Stimulated activated naive CD8-positive, alpha-beta T cell treated with anti-CD3 and anti-CD28 coated beads, Interleukin-15, Interleukin-2, amounts not matched to agents 100 ng/mL and 50 ng/mL, for 24 hours (primary cell): ENCODE results near the gene SCART1.
"Not testable (repeated sequence)": the region's sequence is repeated elsewhere in the genome, so short reads cannot be mapped to it uniquely, and the experiment has no call there.

ENCODE experiments used
- H3K27ac Mint-ChIP-seq: one replicate; pipeline ENCODE4 v1.8.0; 2021; ENCODE audit warnings: mild to moderate bottlenecking, mixed read lengths
- H3K27me3 Mint-ChIP-seq: one replicate; pipeline ENCODE4 v1.8.0; 2021; ENCODE audit warnings: mixed read lengths
- H3K36me3 Mint-ChIP-seq: one replicate; pipeline ENCODE4 v1.8.0; 2021; ENCODE audit warnings: low read depth, mixed read lengths
- H3K4me1 Mint-ChIP-seq: one replicate; pipeline ENCODE4 v1.8.0; 2021; ENCODE audit warnings: low read depth, mixed read lengths
- H3K4me3 Mint-ChIP-seq: one replicate; pipeline ENCODE4 v1.8.0; 2021; ENCODE audit warnings: mild to moderate bottlenecking, mixed read lengths
- H3K9me3 Mint-ChIP-seq: one replicate; pipeline ENCODE4 v1.8.0; 2021; ENCODE audit warnings: mixed read lengths

Gene SCART1

DNA sequence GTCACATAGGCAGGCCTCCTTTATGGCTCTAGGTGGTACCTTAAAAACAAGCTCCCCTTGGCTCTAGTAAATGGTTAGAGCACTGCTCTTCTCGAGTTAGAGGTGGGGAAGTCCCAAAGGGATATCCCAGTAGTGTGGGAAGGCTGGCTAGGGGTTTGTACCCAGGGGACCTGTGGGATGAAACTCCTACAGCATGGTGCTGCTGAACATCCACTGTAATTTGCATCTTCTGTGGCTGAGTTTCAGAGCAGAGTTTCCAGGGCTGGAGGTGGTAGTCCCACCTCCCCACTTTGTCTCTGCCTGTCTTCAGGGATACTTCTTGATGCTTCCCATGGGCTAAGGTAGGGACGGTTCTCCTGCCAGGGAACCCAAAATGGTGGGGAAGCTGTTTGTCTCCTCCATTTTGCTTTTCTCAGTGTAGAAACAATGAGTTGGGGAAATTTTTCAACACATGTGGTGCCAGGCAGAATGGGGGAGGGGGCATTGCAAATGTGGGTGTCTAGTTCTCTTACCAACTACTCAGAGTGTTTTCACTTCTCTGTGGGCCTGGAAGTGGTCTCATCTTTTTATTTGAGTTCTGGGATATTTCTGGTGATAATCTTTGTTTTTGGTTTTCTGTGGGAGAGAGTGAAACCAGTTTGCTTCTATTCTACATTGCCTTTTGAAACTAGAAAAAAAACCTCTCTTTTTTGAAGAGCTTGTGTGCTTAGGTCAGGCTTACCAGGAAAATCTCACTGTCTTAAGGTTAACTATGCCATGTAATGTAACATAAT lies 36.3 kb downstream of the SCART1 start:
- H3K27me3 Mint-ChIP-seq, result peaks cover 10% of the 10 kb centered on the region
- H3K27ac Mint-ChIP-seq, result no peak overlapping the region
- peaks cover 26% of the 10 kb centered on the region for H3K9me3 Mint-ChIP-seq
- no peak overlapping the region for H3K4me3 Mint-ChIP-seq
- H3K36me3 Mint-ChIP-seq, result peaks cover 17% of the 10 kb centered on the region
- H3K4me1 Mint-ChIP-seq, result peaks cover 12% of the 10 kb centered on the region

GRCh38 chr10:133493562-133493961 lies 39.8 kb downstream of the SCART1 start:
- not testable (repeated sequence) for H3K4me3 Mint-ChIP-seq, H3K27me3 Mint-ChIP-seq, H3K27ac Mint-ChIP-seq, H3K9me3 Mint-ChIP-seq, H3K36me3 Mint-ChIP-seq
- peaks cover 12% of the 10 kb centered on the region for H3K4me1 Mint-ChIP-seq

DNA sequence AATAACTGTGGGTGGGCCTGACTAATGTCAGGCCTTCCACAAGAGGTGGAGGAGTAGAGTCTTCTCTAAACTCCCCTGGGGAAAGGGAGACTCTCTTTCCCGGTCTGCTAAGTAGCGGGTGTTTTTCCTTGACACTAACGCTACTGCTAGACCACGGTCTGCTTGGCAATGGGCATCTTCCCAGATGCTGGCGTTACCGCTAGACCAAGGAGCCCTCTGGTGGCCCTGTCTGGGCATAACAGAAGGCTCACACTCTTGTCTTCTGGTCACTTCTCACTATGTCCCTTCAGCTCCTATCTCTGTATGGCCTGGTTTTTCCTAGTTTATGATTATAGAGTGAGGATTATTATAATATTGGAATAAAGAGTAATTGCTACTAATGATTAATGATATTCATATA lies 43.6 kb downstream of the SCART1 start:
- not testable (repeated sequence) for H3K4me3 Mint-ChIP-seq, H3K27me3 Mint-ChIP-seq, H3K9me3 Mint-ChIP-seq, H3K27ac Mint-ChIP-seq, H3K36me3 Mint-ChIP-seq, H3K4me1 Mint-ChIP-seq

GRCh38 chr10:133499176-133499575 lies 45.4 kb downstream of the SCART1 start:
- H3K4me3 Mint-ChIP-seq, H3K36me3 Mint-ChIP-seq, H3K9me3 Mint-ChIP-seq, H3K27me3 Mint-ChIP-seq, H3K4me1 Mint-ChIP-seq, H3K27ac Mint-ChIP-seq: not testable (repeated sequence)

GRCh38 chr10:133500897-133501296 lies 47.2 kb downstream of the SCART1 start:
- not testable (repeated sequence) for H3K4me3 Mint-ChIP-seq, H3K9me3 Mint-ChIP-seq, H3K27me3 Mint-ChIP-seq, H3K27ac Mint-ChIP-seq, H3K36me3 Mint-ChIP-seq, H3K4me1 Mint-ChIP-seq

DNA sequence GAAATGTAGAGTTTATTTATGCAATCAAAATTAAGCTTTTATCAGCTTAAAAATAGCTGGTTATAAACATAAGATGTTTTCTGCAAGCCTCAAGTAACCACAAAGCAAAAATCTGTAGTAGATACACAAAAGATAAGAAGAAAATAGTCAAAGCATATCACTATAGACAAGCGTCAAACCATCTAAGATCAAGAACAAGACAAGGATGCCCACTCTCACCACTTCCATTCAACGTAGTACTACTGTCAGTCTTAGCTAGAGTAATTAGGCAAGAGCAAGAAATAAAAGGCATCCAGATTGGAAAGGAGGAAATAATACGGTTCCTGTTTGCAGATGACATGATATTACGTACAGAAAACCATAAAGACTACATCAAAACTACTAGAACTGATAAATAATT lies 56.0 kb downstream of the SCART1 start:
- H3K4me3 Mint-ChIP-seq, result no peak overlapping the region
- H3K27me3 Mint-ChIP-seq, result peaks cover 37% of the 10 kb centered on the region
- no peaks in the 10 kb centered on the region for H3K9me3 Mint-ChIP-seq
- H3K27ac Mint-ChIP-seq, result no peak overlapping the region
- H3K36me3 Mint-ChIP-seq, result no peaks in the 10 kb centered on the region
- H3K4me1 Mint-ChIP-seq, result no peaks in the 10 kb centered on the region

DNA sequence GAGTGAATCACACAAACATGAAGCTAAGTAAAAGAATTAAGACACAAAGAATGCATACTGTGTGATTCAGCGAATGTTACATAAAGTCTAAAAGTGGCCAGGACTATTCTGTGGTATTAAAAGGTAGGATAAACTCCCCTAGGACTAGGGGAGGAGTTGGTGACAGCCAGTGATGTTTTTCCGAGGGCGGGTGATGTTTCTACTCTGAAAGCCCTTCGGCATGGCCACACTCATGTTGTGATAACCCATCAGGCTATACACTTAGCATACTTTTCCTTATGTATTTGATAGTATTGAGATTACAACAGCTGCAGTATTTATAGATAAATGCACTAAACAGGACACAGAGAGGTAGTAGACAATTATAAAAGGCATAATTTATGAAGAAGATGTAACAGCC lies 57.7 kb downstream of the SCART1 start:
- Mint-ChIP-seq H3K4me3 (no peak overlapping the region), H3K36me3 (no peaks in the 10 kb centered on the region), H3K9me3 (no peaks in the 10 kb centered on the region), H3K27ac (no peak overlapping the region), H3K27me3 (peaks cover 41% of the 10 kb centered on the region), H3K4me1 (no peaks in the 10 kb centered on the region)

- no peaks in the 10 kb centered on the region for H3K4me1 Mint-ChIP-seq
- H3K27me3 Mint-ChIP-seq, result peaks cover 41% of the 10 kb centered on the region
- no peak overlapping the region for H3K4me3 Mint-ChIP-seq
- no peaks in the 10 kb centered on the region for H3K36me3 Mint-ChIP-seq
- H3K27ac Mint-ChIP-seq, result no peak overlapping the region
- H3K9me3 Mint-ChIP-seq, result no peaks in the 10 kb centered on the region
Observed at GRCh38 chr10:133511907-133512528, 58.3 kb downstream of the SCART1 start.

GRCh38 chr10:133515471-133515870 lies 61.7 kb downstream of the SCART1 start:
- Mint-ChIP-seq H3K4me1 (peaks cover 10% of the 10 kb centered on the region), H3K36me3 (no peaks in the 10 kb centered on the region), H3K27ac (no peak overlapping the region), H3K4me3 (no peak overlapping the region), H3K9me3 (no peaks in the 10 kb centered on the region), H3K27me3 (peaks cover 23% of the 10 kb centered on the region)

GRCh38 chr10:133516057-133516456 lies 62.3 kb downstream of the SCART1 start:
- Mint-ChIP-seq H3K27me3 (peaks cover 24% of the 10 kb centered on the region), H3K4me3 (no peak overlapping the region), H3K27ac (no peak overlapping the region), H3K4me1 (peaks cover 15% of the 10 kb centered on the region), H3K36me3 (no peaks in the 10 kb centered on the region), H3K9me3 (peaks cover 3% of the 10 kb centered on the region)

DNA sequence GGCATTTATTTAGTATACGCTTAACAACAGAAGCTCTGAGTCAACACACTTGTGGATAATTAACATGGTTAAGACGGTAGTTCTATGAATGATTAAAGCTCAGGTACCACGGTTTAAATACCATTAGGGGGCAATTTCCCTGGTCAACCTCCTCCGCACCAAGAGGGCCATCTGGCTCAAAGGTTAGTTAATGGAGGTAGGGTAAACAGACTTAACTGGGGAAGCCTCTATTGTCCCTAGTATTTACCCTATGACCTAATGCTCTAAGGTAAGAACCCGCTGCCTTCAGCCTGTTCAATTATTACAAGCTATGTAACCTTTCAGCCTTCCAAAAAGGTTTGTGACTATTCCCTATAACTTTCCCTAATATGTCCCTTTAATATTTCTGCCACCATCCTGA lies 64.8 kb downstream of the SCART1 start:
- H3K27me3 Mint-ChIP-seq, result peaks cover 32% of the 10 kb centered on the region
- not testable (repeated sequence) for H3K9me3 Mint-ChIP-seq, H3K4me3 Mint-ChIP-seq, H3K27ac Mint-ChIP-seq, H3K36me3 Mint-ChIP-seq
- peaks cover 15% of the 10 kb centered on the region for H3K4me1 Mint-ChIP-seq
